ENCODE measurements around the gene TEX19. TPM values are rescaled to one million over a fixed set of nuclear protein-coding genes. Genes with fewer than 3 reads are reported as not detected.

TEX19 gene
- total and polyA plus RNA-seq, 9 of the 15 experiments (the other 6 are each of a cell fraction or from before 2014, with no cell fraction given): 0.10 to 4.9 (median 1.9) TPM

GRCh38 chr17:82345151-82345976, 13.7 kb upstream of the TEX19 start (continued):
- TF ChIP-seq SMARCC2 (IDR thresholded peaks at IDR 0.05; ENCODE audit: low read depth) (peak; percentile 96), ZSCAN32 (CRISPR knock-in tag; IDR thresholded peaks at IDR 0.05) (no peak), POLR3G (IDR thresholded peaks at IDR 0.05; ENCODE audit: extremely low read depth, insufficient read length, insufficient replicate concordance) (no peak), MED1 (CRISPR knock-in tag; IDR thresholded peaks at IDR 0.05; ENCODE audit: borderline replicate concordance) (0 out of 2 replicates have a peak, but pooled peaks have one; percentile 71), GMEB1 (CRISPR knock-in tag; IDR thresholded peaks at IDR 0.05) (no peak), THAP7 (CRISPR knock-in tag; IDR thresholded peaks at IDR 0.05) (no peak), ESRRB (CRISPR knock-in tag; IDR thresholded peaks at IDR 0.05; ENCODE audit: borderline replicate concordance) (no peak), ARNT (IDR thresholded peaks at IDR 0.05) (peak; percentile 95 to 100), CEBPB (tag; IDR thresholded peaks at IDR 0.05) (no peak), ZNF780A (CRISPR knock-in tag; IDR thresholded peaks at IDR 0.05) (no peak), ETV6 (IDR thresholded peaks at IDR 0.05; ENCODE audit: borderline replicate concordance in 1 of 2, low read depth in 2 of 2, low read length in 1 of 2) (peak in 1 of 2 experiments; percentile 56; a peak in 1 of 4 replicates), ETV6 (CRISPR knock-in tag; IDR thresholded peaks at IDR 0.05; ENCODE audit: borderline replicate concordance) (no peak), CC2D1A (IDR thresholded peaks at IDR 0.05) (peak; percentile 95), ZNF24 (IDR thresholded peaks at IDR 0.05) (peak; percentile 37; the same call in 1 of the 2 replicates), PURB (CRISPR knock-in tag; IDR thresholded peaks at IDR 0.05; ENCODE audit: low read depth) (no peak), POLR2G (IDR thresholded peaks at IDR 0.05; ENCODE audit: low read depth, low read length) (peak; percentile 70), BRF1 (IDR thresholded peaks at IDR 0.05; ENCODE audit: borderline replicate concordance, extremely low read depth, insufficient read length) (no peak), FOSL1 (tag; conservative IDR thresholded peaks at IDR 0.05) (peak; percentile 86), CREB3 (tag; conservative IDR thresholded peaks at IDR 0.05; ENCODE audit: low read depth) (peak; percentile 93), ZNF583 (CRISPR knock-in tag; IDR thresholded peaks at IDR 0.05) (peak; percentile 95), ZNF445 (CRISPR knock-in tag; IDR thresholded peaks at IDR 0.05; ENCODE audit: low read depth) (no peak)
- TF ChIP-seq, protein P1, sequence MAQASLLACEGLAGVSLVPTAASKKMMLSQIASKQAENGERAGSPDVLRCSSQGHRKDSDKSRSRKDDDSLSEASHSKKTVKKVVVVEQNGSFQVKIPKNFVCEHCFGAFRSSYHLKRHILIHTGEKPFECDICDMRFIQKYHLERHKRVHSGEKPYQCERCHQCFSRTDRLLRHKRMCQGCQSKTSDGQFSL (CRISPR knock-in tag; IDR thresholded peaks at IDR 0.05): no peak
- TF ChIP-seq, protein P1 (tag; IDR thresholded peaks at IDR 0.05): peak in 1 of 2 experiments; percentile 79; a peak in 2 of 4 replicates
- TF ChIP-seq, protein P2, sequence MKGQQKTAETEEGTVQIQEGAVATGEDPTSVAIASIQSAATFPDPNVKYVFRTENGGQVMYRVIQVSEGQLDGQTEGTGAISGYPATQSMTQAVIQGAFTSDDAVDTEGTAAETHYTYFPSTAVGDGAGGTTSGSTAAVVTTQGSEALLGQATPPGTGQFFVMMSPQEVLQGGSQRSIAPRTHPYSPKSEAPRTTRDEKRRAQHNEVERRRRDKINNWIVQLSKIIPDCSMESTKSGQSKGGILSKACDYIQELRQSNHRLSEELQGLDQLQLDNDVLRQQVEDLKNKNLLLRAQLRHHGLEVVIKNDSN (CRISPR knock-in tag; IDR thresholded peaks at IDR 0.05): peak; percentile 55; the same call in 1 of the 2 replicates
